Cortex of kidney (tissue), 1 donor: Measurements from ENCODE around the gene MRPS34.

Source experiments
- DNase-seq: peaks from one replicate; lab custom pipeline; 2025; lab: John Stamatoyannopoulos, UW

Gene MRPS34

DNA sequence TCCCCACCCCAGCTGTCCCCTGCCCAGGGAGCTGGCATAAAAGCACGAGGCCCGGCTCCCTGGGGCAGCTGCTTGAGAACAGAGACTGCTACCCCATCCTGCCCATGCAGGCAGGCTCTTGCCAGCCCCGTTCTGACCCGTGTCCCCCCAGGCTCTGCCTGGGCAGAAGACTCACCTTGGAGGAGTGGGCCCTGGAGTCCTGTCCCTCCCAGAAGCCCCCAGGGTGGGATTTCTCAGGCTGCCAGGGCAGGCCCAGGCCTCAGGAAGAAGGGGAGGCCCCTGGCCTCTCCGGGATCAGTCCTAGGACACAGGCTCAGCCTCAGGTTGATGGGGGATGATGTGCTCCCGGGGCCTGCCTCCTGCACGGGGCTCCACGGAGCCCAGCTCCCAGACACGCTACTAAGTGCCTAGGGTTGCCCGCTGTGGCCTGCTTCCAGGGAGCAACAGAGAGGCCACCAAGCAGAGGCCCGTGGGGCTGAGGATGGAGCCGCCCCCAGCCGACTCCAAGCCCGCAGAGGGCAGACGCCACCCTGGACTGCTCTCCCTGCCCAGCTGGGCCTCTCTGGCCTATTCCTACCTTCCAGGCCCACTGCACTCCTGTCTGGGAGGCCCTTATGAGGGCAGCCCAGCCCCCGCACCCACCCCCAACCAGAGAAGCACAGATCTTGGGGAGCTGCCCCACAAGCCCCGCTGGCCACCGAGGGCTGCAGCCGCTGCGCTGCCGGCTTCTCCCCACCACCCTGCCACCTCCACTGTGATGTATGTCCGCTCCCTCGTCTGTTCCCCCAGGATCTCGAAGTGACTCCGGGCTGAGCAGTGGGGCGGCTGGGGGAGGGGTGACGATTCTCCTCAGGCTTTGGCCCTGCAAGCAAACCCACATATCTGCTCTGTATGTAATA, 3.3 kb downstream of the MRPS34 start:
- DNase-seq = no peak

DNA sequence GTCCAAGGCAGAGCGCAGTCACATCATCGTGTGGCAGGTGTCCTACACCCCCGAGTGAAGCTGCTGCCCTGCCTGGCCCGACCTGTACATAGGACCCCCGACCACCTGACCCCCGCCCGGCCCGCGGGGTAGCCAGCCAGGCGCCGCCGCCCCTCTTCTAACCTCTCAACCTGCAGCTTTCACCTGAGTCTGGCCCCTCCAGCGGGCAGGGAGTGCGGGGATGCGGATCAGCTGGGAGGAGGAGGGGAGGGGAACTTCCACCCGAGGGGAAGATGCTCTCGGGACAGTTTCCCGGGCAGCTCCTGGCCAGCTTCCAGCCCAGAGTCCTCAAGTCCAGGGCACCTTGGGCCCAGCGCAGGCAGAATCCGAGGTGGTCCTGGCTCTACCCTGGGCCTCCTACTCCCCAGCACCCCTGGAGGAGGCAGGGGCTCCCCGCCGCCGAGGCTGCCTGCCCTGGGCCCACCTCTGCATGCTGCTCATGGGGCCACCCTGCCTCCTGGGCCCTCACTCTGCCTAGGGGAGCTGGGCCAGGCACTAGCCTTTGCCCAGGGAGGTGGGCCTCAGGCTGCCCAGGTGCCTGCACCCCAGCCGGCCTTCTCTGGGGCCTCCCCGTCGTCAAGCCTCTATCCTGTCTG, 4.0 kb downstream of the MRPS34 start:
- no peak for DNase-seq

DNA sequence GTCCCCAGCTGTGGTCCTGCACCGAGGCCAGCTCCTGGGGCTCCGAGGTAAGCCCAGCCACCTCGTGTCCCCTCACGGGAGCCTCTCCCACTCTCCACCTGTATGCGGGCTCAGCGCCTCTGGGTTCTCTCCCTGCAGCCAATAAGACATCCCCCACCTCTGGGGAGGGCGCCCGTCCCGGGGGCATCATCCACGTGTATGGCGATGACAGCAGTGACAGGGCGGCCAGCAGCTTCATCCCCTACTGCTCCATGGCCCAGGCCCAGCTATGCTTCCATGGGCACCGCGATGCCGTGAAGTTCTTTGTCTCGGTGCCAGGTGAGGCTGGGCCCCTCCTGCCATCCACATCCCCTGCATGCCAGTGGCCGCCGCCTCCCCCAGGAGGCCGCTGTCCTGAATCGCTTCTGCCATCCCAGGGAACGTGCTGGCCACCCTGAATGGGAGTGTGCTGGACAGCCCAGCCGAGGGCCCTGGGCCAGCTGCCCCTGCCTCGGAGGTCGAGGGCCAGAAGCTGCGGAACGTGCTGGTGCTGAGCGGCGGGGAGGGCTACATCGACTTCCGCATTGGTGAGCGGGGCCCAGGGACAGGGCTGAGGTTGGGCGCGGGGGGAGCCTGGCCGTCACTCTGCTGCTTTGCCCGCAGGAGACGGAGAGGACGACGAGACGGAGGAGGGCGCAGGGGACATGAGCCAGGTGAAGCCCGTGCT, 4.7 kb downstream of the MRPS34 start:
- no peak for DNase-seq

DNA sequence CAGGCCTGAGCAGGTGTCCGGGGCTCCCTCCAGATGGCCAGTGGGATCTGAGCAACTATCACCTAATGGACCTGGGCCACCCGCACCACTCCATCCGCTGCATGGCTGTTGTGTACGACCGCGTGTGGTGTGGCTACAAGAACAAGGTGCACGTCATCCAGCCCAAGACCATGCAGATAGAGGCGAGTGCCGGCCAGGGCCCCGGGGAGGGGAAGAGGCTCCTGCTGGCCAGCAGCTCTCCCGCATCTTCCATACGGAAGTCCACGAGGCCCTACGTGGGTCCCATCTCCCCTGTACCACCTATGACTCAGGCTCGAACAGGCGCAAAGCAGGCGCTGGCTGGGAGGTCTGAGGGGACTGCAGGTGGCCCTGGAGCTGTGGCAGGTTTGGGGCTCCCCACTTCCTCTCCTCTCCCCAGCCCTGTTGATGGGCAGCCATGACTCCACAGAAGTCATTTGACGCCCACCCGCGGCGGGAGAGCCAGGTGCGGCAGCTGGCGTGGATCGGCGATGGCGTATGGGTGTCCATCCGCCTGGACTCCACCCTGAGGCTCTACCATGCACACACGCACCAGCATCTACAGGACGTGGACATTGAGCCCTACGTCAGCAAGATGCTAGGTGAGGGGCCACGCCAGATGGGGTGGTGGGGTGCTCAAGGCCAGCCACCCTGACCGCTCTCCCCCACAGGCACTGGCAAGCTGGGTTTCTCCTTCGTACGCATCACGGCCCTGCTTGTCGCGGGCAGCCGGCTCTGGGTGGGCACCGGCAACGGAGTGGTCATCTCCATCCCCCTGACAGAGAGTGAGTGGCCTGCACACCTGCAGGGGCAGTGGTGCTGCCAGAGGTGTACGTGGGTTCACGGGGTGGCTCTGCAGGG, 5.6 kb downstream of the MRPS34 start:
- no peak for DNase-seq

DNA sequence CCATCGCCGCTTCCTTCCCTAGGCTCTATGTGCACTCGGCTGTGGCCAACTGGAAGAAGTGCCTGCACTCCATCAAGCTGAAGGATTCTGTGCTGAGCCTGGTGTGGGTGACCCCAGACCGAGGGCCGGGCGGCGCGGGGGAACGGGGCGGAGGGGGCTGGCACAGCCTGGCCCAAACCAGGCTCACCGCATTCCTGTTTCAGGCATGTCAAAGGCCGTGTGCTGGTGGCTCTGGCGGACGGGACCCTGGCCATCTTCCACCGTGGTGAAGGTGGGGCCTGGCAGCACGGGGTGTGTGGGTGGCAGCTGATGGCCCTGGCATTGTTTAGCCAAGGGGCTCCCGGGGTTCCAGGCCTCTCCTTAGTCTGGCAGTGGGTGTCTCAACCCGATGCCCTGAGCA, 6.2 kb downstream of the MRPS34 start:
- DNase-seq = no peak

DNA sequence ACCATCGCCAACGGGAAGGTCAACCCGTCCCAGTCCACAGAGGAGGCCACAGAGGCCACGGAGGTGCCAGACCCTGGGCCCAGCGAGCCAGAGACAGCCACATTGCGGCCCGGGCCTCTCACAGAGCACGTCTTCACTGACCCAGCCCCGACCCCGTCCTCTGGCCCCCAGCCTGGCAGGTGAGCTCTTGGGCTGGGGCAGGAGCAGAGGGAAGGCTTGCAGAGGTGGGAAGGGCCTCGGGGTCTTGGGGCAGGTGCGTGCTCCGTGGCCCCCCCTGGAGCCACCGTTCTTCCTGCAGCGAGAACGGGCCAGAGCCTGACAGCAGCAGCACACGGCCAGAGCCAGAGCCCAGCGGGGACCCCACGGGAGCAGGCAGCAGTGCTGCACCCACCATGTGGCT, 6.7 kb downstream of the MRPS34 start:
- no peak for DNase-seq

DNA sequence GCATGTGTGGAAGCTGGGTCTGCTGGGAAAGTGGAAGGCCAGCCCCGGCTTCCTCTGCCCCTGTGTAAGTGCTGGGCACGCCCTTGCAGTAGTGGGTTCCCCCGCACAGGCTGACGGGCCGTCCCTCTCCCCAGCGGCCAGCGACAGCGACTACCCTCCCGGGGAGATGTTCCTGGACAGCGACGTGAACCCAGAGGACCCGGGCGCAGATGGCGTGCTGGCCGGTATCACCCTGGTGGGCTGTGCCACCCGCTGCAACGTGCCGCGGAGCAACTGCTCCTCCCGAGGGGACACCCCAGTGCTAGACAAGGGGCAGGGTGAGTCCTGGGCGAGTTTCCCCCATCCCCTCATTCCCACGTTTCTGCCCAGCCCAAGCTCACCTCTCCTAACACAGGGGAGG, 7.1 kb downstream of the MRPS34 start:
- no peak for DNase-seq

DNA sequence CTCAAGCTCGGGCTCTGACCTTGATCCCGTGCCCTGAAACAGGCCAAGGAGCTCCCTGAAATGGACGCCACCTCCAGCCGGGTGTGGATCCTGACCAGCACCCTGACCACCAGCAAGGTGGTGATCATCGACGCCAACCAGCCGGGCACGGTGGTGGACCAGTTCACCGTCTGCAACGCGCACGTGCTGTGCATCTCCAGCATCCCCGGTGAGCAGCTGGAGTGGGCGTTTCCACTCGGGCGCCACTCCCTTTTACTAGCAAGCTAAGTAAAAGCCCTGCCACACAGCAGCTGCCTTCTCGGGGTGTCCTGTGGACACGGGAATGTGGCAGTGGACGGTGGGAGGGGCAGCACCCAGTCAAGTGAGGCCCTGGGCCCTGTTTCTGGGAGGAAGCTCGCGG, 8.0 kb downstream of the MRPS34 start:
- DNase-seq = no peak

DNA sequence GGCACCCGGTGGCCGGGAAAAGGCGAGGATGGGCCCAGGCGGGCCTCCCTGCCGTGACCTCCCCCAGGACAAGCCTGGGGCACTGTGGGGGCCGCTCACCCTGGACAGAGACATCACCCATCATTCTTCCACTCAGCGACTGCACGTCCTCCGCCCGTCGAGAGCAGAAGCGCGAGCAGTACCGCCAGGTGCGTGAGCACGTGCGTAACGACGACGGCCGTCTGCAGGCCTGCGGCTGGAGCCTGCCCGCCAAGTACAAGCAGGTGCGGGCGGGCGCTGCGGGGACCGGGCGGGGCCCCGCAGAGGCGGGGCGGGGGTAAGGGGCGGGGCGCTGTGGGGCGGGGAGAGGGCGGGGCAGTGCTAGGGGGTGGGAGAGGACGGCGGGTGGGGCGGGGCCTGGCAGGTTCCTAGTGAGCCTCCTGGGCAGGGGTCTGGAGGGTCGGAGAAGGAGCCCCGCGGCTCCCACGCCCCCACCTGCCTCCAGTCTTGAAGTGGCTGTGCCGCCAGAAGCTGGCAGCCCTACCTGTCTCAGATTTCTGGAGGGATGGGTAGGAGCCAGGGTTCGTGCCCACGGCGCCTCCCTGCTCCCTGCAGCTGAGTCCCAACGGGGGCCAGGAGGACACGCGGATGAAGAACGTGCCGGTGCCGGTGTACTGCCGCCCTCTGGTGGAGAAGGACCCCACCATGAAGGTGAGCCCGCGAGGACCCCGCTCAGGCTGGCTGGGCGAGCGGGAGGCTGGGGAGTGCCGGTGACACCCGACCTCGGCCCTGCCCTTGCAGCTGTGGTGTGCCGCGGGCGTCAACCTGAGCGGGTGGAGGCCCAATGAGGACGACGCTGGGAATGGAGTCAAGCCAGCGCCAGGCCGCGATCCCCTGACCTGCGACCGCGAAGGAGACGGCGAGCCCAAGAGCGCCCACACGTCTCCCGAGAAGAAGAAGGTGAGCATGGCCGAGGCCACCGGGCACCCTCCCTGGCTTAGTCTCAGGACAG, 9.1 kb downstream of the MRPS34 start:
- no peak for DNase-seq

DNA sequence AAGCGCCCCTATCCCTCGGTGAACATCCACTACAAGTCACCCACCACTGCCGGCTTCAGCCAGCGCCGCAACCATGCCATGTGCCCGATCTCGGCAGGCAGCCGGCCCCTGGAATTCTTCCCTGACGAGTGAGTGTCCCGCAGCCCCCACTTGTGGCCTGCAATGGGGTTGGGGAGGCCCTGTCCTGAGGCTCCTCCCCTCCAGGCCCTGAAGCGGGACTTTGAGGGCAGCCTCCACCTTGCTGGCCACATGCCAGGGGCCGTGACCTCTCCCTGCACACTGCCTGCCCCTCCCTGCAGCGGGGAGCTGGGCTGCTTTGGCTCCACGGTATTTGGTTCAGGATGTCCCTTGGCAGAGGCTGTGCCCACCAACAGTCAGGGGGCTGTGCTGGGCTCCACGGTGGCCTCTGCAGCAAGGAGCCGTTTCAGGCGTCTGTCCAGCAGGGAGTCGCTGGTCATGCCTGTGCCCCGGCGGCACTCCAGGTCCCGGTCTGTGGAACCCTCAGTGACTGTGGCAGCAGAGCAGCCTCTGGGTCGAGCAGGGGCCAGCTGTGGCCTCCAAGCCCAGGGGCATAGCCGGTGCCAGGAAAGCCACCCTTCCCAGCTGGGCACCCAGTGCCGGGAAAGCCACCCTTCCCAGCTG, 9.9 kb downstream of the MRPS34 start:
- DNase-seq = no peak

DNA sequence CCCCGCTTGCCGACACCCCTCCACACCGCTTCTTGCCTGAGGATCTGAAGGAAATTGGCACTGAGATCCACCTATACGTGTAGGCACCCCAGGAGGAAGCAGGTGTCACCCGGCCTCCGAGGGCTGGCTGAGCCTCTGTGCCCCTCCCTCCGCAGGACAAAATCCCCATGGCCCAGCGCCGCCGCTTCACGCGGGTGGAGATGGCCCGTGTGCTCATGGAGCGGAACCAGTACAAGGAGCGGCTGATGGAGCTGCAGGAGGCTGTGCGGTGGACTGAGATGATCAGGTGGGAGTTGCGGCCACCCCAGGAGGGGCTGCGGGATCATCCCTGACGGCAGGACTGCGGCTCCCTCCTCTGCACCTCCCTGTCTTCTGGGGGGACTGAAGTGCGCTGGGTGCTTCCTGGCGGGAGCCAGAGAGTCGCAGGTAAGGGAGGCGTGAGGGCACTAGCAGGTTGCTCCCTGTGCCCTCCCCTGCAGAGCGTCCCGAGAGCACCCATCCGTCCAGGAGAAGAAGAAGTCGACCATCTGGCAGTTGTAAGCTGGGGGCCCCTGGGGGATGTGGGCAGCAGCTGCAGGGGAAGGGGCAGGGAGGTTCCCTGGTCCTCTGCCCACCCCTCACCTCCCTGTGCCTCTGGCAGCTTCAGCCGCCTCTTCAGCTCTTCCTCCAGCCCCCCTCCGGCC, 10.6 kb downstream of the MRPS34 start:
- DNase-seq = no peak

DNA sequence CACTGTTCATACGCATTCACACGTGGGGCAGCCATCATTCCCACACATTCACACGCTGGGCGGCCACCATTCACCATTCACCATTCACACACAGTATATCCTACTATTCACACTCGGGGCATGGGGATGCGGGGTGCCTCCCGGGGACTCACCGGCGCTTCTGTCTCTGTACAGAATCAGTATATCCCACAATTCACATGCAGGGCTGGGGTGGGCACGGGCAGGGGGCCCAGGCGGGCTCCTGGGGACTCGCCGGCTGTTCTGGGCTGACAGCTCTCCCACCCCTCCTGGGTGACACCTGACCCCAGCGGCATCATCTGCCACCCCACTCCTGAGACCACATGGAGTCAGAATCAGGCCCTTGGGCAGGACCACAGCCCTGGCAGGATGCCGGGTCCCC, 11.2 kb downstream of the MRPS34 start:
- no peak for DNase-seq

DNA sequence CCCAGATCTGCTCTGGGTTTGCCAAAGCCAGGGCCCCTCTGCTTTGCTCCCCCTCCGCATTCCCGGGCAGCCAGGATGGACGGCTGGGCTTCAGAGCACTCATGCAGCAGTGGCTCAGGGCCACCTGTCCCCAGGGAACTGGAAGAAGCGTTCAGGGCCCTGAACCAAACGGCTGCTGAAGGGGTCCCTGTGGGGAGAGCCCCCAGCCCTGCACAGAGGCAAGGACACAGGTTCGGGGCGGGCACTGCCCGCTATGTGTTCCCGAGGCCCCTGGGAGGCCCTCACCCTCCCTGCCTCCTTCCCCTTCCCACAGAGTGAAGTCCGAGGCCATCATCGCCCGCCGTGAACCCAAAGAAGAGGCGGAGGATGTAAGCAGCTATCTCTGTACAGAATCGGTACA, 12.0 kb downstream of the MRPS34 start:
- no peak for DNase-seq

DNA sequence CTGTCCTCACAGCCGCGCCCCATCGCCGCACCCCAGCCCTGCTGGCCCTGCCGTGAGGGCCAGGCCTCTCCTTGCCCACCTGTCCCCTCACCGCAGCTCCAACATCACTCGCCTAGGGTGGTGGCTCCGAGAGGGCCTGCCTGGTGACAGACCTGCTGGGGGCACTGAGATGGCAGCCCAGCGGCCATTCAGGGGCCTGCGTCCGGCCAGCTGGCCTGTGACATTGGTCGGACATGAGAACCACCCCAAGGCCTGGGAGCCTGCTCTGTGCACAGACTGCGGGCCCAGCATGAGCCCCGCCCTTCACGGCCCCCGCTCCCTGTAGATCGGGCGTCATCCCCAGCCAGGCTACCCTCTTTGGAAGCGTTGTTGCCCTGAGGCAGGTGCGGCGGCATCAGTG, 13.4 kb downstream of the MRPS34 start:
- no peak for DNase-seq

DNA sequence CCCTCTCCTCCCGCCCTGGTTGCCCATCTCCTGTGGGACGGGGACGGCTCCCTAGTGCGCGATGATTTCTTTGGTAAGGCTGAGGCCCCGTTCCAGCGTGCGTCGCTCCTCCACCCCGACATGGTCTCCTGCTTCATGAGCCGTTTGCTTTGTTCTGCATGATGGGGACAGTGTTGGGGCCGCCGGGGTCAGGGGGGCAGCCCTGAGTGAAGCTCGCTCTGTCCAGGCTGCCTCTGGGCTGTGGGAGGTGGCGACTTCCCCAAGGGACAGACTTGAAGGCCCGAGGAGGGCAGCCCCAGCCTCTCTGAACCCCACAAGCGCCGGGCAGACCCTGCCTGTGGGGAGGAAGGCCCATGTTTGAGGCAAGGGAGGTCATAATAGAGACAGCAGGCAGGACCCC, 14.0 kb downstream of the MRPS34 start:
- DNase-seq = no peak

DNA sequence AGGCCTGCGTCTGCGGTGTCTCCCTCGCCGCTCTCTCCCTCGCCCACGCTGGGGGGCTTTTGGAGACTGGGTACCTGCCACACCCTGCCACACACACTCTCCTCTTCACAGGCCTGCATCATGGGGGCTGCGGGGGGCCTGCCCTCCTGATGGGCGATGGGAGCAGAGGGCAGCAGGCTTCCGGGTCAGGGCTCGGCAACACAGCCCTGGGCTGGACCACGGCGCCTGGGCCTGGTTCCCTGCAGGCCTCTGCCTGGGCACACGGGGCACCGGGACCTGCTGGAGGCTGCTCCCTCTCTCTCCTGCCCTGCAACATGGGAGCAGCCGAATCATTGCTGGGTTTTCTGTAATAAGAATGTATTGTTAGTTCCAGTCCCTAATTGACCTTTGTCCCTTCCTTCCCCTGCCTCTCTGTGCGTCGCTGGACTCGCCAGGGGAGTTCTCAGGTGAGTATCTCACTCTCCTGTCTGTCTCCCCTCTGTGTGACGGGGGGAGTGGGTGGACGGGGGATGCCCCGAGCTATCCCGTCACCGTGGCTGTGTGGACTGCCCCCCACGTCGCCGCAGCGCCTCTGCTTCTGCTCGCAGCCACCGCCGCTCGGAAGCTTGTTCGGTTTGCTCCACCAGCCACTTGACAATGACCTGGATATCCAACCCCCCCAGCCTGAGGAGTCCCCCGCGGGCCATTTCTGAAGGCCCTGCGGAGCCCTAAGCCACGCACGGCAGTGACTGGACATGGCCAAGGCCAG, 15.0 kb downstream of the MRPS34 start:
- DNase-seq = no peak

DNA sequence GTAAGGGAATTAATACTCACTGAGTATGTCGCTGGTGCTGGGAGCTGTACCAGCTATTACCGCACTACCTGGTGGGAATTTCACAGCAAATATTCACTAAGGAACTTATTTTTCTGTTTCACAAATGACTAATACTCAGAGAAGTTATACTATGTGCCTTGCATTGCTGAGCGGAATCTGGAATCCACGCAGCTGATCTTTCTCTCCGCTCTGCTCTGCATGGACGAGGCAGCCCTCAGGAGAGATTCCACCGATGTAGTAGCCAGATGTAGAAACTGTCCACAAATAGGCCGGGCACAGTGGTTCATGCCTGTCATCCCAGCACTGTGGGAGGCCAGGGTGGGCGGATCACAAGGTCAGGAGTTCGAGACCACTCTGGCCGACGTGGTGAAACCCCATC, 18.7 kb downstream of the MRPS34 start:
- no peak for DNase-seq

DNA sequence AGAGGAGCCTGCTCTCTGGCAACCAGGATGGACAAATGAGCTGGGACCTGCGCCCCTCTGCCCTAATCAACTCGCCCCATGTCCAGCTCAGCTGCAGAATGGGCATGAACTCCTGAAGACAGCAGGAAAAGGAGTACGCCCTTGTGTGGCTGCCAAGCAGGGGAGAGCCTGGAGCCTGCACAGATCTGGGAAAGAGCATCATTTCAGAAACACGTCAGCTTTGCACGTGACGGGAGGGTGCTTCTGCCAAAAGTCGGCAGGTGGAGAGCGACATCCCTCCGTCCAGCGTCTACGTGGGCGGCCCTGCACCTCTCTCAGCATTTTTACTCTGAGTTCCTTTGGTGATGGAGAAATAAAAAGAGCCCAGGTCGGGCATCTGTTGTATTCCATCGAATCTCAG, 20.1 kb downstream of the MRPS34 start:
- no peak for DNase-seq

DNA sequence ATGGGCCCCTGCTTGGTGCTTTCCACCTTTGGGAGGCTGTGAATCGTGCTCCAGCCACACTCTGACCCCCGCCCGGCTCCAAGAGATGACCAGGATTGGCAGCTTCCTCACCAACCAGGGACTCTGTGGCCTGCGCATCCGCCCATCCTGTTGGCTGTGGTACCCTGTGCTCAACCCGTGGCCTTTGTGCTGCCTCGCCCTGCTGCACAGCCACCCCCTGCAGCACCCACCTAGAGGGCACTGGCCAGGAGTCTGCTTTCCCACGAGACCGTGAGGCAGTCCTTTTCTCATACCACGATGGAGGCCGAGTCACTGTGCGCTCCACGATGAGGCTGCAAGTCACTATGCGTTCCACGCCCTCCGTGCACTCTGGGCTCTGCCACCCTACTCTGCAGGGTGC, 21.0 kb downstream of the MRPS34 start:
- no peak for DNase-seq
